ENCODE measurements around the gene EXOC3L1.

The EXOC3L1 gene

GRCh38 chr16:67147437-67148140 lies 42.3 kb downstream of the EXOC3L1 start:
- TF ChIP-seq TAF1 (IDR thresholded peaks at IDR 0.05; ENCODE audit: borderline replicate concordance, insufficient read depth, low read length): no peak
- TF ChIP-seq REST (IDR thresholded peaks at IDR 0.05; ENCODE audit: insufficient read depth in 1 of 2, low read depth in 2 of 2, low read length in 2 of 2): no peak
- TF ChIP-seq FOXP2 (optimal IDR thresholded peaks at IDR 0.05; ENCODE audit: borderline replicate concordance, extremely low read depth, extremely low read length, insufficient read depth): no peak
- TF ChIP-seq SIN3A (IDR thresholded peaks at IDR 0.05; ENCODE audit: borderline replicate concordance, insufficient read depth, low read length): no peak
- no peak for TF ChIP-seq POLR2AphosphoS5 (IDR thresholded peaks at IDR 0.05; ENCODE audit: low read depth, low read length)

GRCh38 chr16:67146523-67147357 lies 43.2 kb downstream of the EXOC3L1 start:
- TF ChIP-seq TAF1 (IDR thresholded peaks at IDR 0.05; ENCODE audit: borderline replicate concordance, insufficient read depth, low read length) (no peak), POLR2AphosphoS5 (IDR thresholded peaks at IDR 0.05; ENCODE audit: low read depth, low read length) (no peak), FOXP2 (optimal IDR thresholded peaks at IDR 0.05; ENCODE audit: borderline replicate concordance, extremely low read depth, extremely low read length, insufficient read depth) (no peak), SIN3A (IDR thresholded peaks at IDR 0.05; ENCODE audit: borderline replicate concordance, insufficient read depth, low read length) (no peak), REST (IDR thresholded peaks at IDR 0.05; ENCODE audit: insufficient read depth in 1 of 2, low read depth in 2 of 2, low read length in 2 of 2) (no peak)

GRCh38 chr16:67145746-67146145 lies 44.2 kb downstream of the EXOC3L1 start:
- TF ChIP-seq SIN3A (IDR thresholded peaks at IDR 0.05; ENCODE audit: borderline replicate concordance, insufficient read depth, low read length): no peak
- TF ChIP-seq POLR2AphosphoS5 (IDR thresholded peaks at IDR 0.05; ENCODE audit: low read depth, low read length): no peak
- no peak for TF ChIP-seq REST (IDR thresholded peaks at IDR 0.05; ENCODE audit: insufficient read depth in 1 of 2, low read depth in 2 of 2, low read length in 2 of 2)
- no peak for TF ChIP-seq FOXP2 (optimal IDR thresholded peaks at IDR 0.05; ENCODE audit: borderline replicate concordance, extremely low read depth, extremely low read length, insufficient read depth)
- TF ChIP-seq TAF1 (IDR thresholded peaks at IDR 0.05; ENCODE audit: borderline replicate concordance, insufficient read depth, low read length): no peak

- TF ChIP-seq FOXP2 (optimal IDR thresholded peaks at IDR 0.05; ENCODE audit: borderline replicate concordance, extremely low read depth, extremely low read length, insufficient read depth) (no peak), TAF1 (IDR thresholded peaks at IDR 0.05; ENCODE audit: borderline replicate concordance, insufficient read depth, low read length) (no peak), SIN3A (IDR thresholded peaks at IDR 0.05; ENCODE audit: borderline replicate concordance, insufficient read depth, low read length) (no peak), POLR2AphosphoS5 (IDR thresholded peaks at IDR 0.05; ENCODE audit: low read depth, low read length) (no peak), REST (IDR thresholded peaks at IDR 0.05; ENCODE audit: insufficient read depth in 1 of 2, low read depth in 2 of 2, low read length in 2 of 2) (no peak)
Measured at GRCh38 chr16:67144943-67145342, 45.0 kb downstream of the EXOC3L1 start.
